Colonic mucosa (tissue), 4 donors: Measurements from ENCODE around the gene RPRML. TPM values are rescaled to one million over a fixed set of nuclear protein-coding genes. Genes with fewer than 3 reads are reported as not detected.
"Not testable (repeated sequence)": the region's sequence is repeated elsewhere in the genome, so short reads cannot be mapped to it uniquely, and the experiment has no call there.

Experiments
- DNase-seq: peaks from one replicate; pipeline ENCODE4 v3.0.0-alpha.2; 2020
- H3K27ac ChIP-seq: fragments of 200-600 bp; one replicate; pipeline ENCODE4 v1.8.0; 2021
- H3K27me3 ChIP-seq: fragments of 200-600 bp; one replicate; pipeline ENCODE4 v1.8.0; 2021
- H3K36me3 ChIP-seq: fragments of 200-600 bp; one replicate; pipeline ENCODE4 v1.8.0; 2021
- H3K4me1 ChIP-seq: fragments of 200-600 bp; one replicate; pipeline ENCODE4 v1.8.0; 2021; ENCODE audit warnings: mild to moderate bottlenecking
- H3K4me3 ChIP-seq: fragments of 200-600 bp; one replicate; pipeline ENCODE4 v1.8.0; 2021
- H3K9ac ChIP-seq, 2 donors: one replicate each; pipeline ENCODE4 v1.7.0; 2013; ENCODE audit warnings: control low read depth in 2 of 2, low read depth in 2 of 2, low read length in 2 of 2
- H3K9me3 ChIP-seq: fragments of 200-600 bp; one replicate; pipeline ENCODE4 v1.8.0; 2021
- CTCF ChIP-seq: fragments of 200-600 bp; IDR thresholded peaks from one replicate; pipeline ENCODE4 v1.8.0; 2022; ENCODE audit warnings: antibody characterized with exemption, mild to moderate bottlenecking
- intact Hi-C: fragments of 100-400 bp; cut with DNase I; formaldehyde crosslinking; loops from one replicate; pipeline ENCODE4 v1.14.1; 2022
- total RNA-seq, 2 donors: library from RNA; stranded (reverse); fragmentation: NEBNext Ultra II Directional in 1 of 2; extraction: Animal tissue kit (Norgen Biotek cat#: 25700) in 1 of 2; gene quantifications; one replicate each; pipeline ENCODE4 v1.2.1, GENCODE V29; 2021
- donor health status: healthy.
- donor health status: DM: no; HTN: no; CAD: no.
- donor health status: DM: no; HTN: no; CAD: no.

RPRML gene
- total RNA-seq, 2 donors from 2014 or later = not detected

GRCh38 chr17:46995841-46996571 is 17.0 kb upstream of the RPRML start:
- Histone ChIP-seq H3K4me1 (no peaks in the 10 kb centered on the region), H3K4me3 (no peak overlapping the region), H3K9ac (no peak overlapping the region), H3K27ac (no peak overlapping the region), H3K27me3 (no peaks in the 10 kb centered on the region), H3K9me3 (no peaks in the 10 kb centered on the region), H3K36me3 (no peaks in the 10 kb centered on the region)
- intact Hi-C loops = loop anchor here (5.0 kb wide), 1 partner anchor 154 kb away; no protein-coding TSS in a partner anchor
- no peak for TF ChIP-seq CTCF
- DNase-seq = no peak

GRCh38 chr17:46994993-46995392 is 15.9 kb upstream of the RPRML start:
- no peak for DNase-seq
- H3K4me1 ChIP-seq = no peaks in the 10 kb centered on the region
- intact Hi-C loops = loop anchor here (5.0 kb wide), 1 partner anchor 153 kb away; no protein-coding TSS in a partner anchor
- H3K27ac ChIP-seq = no peak overlapping the region
- H3K27me3 ChIP-seq = no peaks in the 10 kb centered on the region
- no peak overlapping the region for H3K9ac ChIP-seq
- H3K9me3 ChIP-seq = no peaks in the 10 kb centered on the region
- H3K4me3 ChIP-seq = no peak overlapping the region
- no peaks in the 10 kb centered on the region for H3K36me3 ChIP-seq
- no peak for TF ChIP-seq CTCF

- H3K9me3 ChIP-seq = no peaks in the 10 kb centered on the region
- no peaks in the 10 kb centered on the region for H3K36me3 ChIP-seq
- no peak overlapping the region for H3K27ac ChIP-seq
- intact Hi-C loops = no loop called here
- no peaks in the 10 kb centered on the region for H3K27me3 ChIP-seq
- TF ChIP-seq CTCF = no peak
- H3K9ac ChIP-seq = no peak overlapping the region
- no peaks in the 10 kb centered on the region for H3K4me1 ChIP-seq
- DNase-seq = no peak
- H3K4me3 ChIP-seq = no peak overlapping the region
Measured at GRCh38 chr17:46991617-46992016, 12.6 kb upstream of the RPRML start.

- no peak for TF ChIP-seq CTCF
- no peaks in the 10 kb centered on the region for H3K4me1 ChIP-seq
- intact Hi-C loops = no loop called here
- no peak overlapping the region for H3K9ac ChIP-seq
- no peak overlapping the region for H3K27ac ChIP-seq
- H3K9me3 ChIP-seq = no peaks in the 10 kb centered on the region
- H3K27me3 ChIP-seq = no peaks in the 10 kb centered on the region
- no peak for DNase-seq
- no peaks in the 10 kb centered on the region for H3K36me3 ChIP-seq
- H3K4me3 ChIP-seq = no peak overlapping the region
Measured at GRCh38 chr17:46989637-46990431, 10.8 kb upstream of the RPRML start.

GRCh38 chr17:46987927-46988326 is 8.9 kb upstream of the RPRML start:
- H3K27ac ChIP-seq, DNase-seq, H3K9me3 ChIP-seq, H3K27me3 ChIP-seq, intact Hi-C loops, H3K36me3 ChIP-seq, H3K9ac ChIP-seq, H3K4me1 ChIP-seq, H3K4me3 ChIP-seq: not testable (repeated sequence)

GRCh38 chr17:46986366-46986765 is 7.3 kb upstream of the RPRML start:
- Histone ChIP-seq H3K9me3 (no peaks in the 10 kb centered on the region), H3K9ac (no peak overlapping the region), H3K27ac (no peak overlapping the region), H3K4me1 (no peaks in the 10 kb centered on the region), H3K27me3 (no peaks in the 10 kb centered on the region), H3K4me3 (no peak overlapping the region), H3K36me3 (no peaks in the 10 kb centered on the region)
- DNase-seq = no peak
- no peak for TF ChIP-seq CTCF
- intact Hi-C loops = no loop called here
